Left lung (tissue), 10 donors: ENCODE results near the gene EDIL3. TPM values are rescaled to one million over a fixed set of nuclear protein-coding genes. Genes with fewer than 3 reads are reported as not detected.

Source experiments
- ATAC-seq: fragments of 200-7000 bp; cut with Tn5 transposase; one replicate; pipeline ENCODE4 v1.9.1; 2020; ENCODE audit warnings: moderate library complexity
- DNase-seq, 4 donors: peaks; one replicate each; pipeline ENCODE4 v3.0.0-alpha.2; 2013 to 2020
- H3K27ac ChIP-seq, 2 donors: fragments of 200-600 bp; sonication (generic) in 1 of 2; one replicate each; pipeline versions ENCODE4 v1.5.0 to v1.8.0; 2020 to 2021
- H3K27me3 ChIP-seq, 2 donors: fragments of 200-600 bp; sonication (generic) in 1 of 2; one replicate each; pipeline versions ENCODE4 v1.5.0 to v1.8.0; 2020 to 2021
- H3K36me3 ChIP-seq, 2 donors: fragments of 200-600 bp; sonication (generic) in 1 of 2; one replicate each; pipeline versions ENCODE4 v1.5.0 to v1.8.0; 2020 to 2021
- H3K4me1 ChIP-seq, 2 donors: fragments of 200-600 bp; one replicate each; pipeline ENCODE4 v1.8.0; 2021
- H3K4me3 ChIP-seq, 2 donors: fragments of 200-600 bp; sonication (generic) in 1 of 2; one replicate each; pipeline versions ENCODE4 v1.5.0 to v1.8.0; 2020 to 2021; ENCODE audit warnings: mild to moderate bottlenecking in 1 of 2
- H3K9me3 ChIP-seq, 2 donors: fragments of 200-600 bp; sonication (generic) in 1 of 2; one replicate each; pipeline versions ENCODE4 v1.5.0 to v1.8.0; 2020 to 2021
- intact Hi-C, 2 donors: fragments of 100-400 bp; cut with DNase I; formaldehyde crosslinking; loops; one replicate each; pipeline versions ENCODE4 v1.11.2 to v1.14.2; 2022
- polyA plus RNA-seq, 6 donors: library from polyadenylated mRNA; unstranded; fragments of 120-200 nt; gene quantifications; one replicate each; pipeline ENCODE4 v1.2.1, GENCODE V29; 2013; ENCODE audit not compliant: insufficient read length in 6 of 6
- total RNA-seq, 2 donors: library from RNA; stranded (reverse); fragmentation: NEBNext Ultra II Directional; extraction: Animal tissue kit (Norgen Biotek cat#: 25700); gene quantifications; one replicate each; pipeline ENCODE4 v1.2.1, GENCODE V29; 2021
- TF ChIP-seq, protein P1 (sequence below), 2 donors: fragments of 200-600 bp; sonication (generic) in 1 of 2; IDR thresholded peaks; one replicate each; pipeline versions ENCODE4 v1.5.0 to v1.8.0; 2021; ENCODE audit warnings: antibody characterized with exemption in 2 of 2
- donor health status: DM: no; HTN: yes; CAD: no.
- donor health status: DM: no; HTN: no; CAD: no.

EDIL3 gene
- total and polyA plus RNA-seq, 8 donors = 20.6 to 59.9 (median 42.3) TPM

DNA sequence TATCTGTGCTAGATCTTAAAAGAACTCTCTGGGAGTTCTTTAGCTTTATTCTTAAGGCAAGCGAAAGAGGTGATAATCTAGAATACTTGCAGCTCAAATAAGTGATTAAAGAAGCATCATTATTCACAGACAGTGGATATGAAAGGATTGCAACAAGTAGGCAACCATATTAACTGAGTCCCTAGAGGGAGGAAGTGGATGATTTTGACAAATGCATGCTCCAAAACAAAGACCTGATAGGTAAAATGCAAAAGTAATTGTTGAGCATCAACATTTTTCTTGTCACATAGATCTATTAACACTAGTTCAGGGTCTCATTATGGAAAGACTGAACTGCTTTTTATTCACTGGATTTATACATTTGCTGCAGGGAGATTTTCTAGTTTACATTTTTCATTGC is 109.1 kb downstream of the EDIL3 start:
- intact Hi-C loops = no loop called here

DNA sequence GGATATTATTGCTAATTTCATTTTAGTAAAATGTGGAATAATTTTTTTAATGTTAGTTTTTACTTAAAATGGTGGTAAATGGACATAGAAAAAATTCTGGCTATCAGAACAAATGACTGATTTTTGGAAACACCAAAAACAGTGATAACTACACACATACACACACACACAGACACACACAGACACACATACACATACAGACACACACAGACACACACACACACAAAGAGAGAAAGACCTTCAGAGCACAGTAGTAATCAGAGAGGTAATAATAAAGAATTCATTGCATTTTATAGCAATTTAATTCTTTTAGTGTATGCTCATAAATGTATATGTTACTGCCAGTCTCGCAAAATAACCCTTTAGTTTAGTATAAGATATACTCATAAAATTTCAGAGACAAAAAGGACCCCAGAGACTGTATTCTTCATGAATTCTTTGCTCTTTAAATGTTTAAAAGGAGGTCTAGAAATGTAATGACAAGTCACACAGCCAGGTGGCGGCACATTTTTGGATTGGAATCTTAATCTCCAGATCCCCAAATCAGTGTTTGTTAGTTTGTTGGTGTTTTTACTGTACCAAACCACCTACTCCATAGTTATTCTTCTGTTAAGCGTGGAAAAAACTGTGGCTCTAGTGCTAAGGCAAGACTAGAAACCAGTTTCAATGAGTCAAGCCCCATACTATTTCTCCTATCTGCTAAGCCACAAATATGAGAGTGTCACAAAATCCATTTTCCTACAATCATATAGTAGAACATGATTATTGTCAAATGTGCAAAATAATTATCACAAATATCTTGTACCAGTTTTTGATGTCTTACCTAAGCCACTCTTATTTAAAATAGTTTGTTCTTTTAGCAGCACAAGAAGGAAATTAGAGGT is 109.9 kb downstream of the EDIL3 start:
- ATAC-seq (peak; percentile 63), DNase-seq (peak in 2 of 4 donors; percentile 22 to 32)
- Histone ChIP-seq H3K27ac (no peak overlapping the region), H3K4me3 (no peak overlapping the region), H3K27me3 (no peaks in the 10 kb centered on the region), H3K4me1 (no peaks in the 10 kb centered on the region), H3K9me3 (no peaks in the 10 kb centered on the region), H3K36me3 (no peaks in the 10 kb centered on the region)
- TF ChIP-seq, protein P1, sequence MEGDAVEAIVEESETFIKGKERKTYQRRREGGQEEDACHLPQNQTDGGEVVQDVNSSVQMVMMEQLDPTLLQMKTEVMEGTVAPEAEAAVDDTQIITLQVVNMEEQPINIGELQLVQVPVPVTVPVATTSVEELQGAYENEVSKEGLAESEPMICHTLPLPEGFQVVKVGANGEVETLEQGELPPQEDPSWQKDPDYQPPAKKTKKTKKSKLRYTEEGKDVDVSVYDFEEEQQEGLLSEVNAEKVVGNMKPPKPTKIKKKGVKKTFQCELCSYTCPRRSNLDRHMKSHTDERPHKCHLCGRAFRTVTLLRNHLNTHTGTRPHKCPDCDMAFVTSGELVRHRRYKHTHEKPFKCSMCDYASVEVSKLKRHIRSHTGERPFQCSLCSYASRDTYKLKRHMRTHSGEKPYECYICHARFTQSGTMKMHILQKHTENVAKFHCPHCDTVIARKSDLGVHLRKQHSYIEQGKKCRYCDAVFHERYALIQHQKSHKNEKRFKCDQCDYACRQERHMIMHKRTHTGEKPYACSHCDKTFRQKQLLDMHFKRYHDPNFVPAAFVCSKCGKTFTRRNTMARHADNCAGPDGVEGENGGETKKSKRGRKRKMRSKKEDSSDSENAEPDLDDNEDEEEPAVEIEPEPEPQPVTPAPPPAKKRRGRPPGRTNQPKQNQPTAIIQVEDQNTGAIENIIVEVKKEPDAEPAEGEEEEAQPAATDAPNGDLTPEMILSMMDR (IDR thresholded peaks at IDR 0.05) = peak; percentile 13 to 36
- intact Hi-C loops = no loop called here

More for the DNA sequence above, 109.1 kb downstream of the EDIL3 start:
- no peaks in the 10 kb centered on the region for H3K9me3 ChIP-seq
- TF ChIP-seq, protein P1 (IDR thresholded peaks at IDR 0.05) = no peak
- H3K27me3 ChIP-seq = no peaks in the 10 kb centered on the region
- no peaks in the 10 kb centered on the region for H3K4me1 ChIP-seq
- H3K4me3 ChIP-seq = no peak overlapping the region
- DNase-seq (no peak), ATAC-seq (no peak)
- H3K27ac ChIP-seq = no peak overlapping the region
- no peaks in the 10 kb centered on the region for H3K36me3 ChIP-seq

GRCh38 chr5:84273517-84273883 is 111.2 kb downstream of the EDIL3 start:
- Histone ChIP-seq H3K4me3 (no peak overlapping the region), H3K36me3 (no peaks in the 10 kb centered on the region), H3K4me1 (no peaks in the 10 kb centered on the region), H3K27ac (no peak overlapping the region), H3K9me3 (no peaks in the 10 kb centered on the region), H3K27me3 (no peaks in the 10 kb centered on the region)
- TF ChIP-seq, protein P1 (IDR thresholded peaks at IDR 0.05) = no peak
- DNase-seq = no peak
- intact Hi-C loops = no loop called here
- ATAC-seq = no peak

- no peaks in the 10 kb centered on the region for H3K4me1 ChIP-seq
- DNase-seq (no peak), ATAC-seq (no peak)
- no peak overlapping the region for H3K27ac ChIP-seq
- no peaks in the 10 kb centered on the region for H3K36me3 ChIP-seq
- TF ChIP-seq, protein P1 (IDR thresholded peaks at IDR 0.05) = no peak
- no peaks in the 10 kb centered on the region for H3K27me3 ChIP-seq
- intact Hi-C loops = no loop called here
- no peak overlapping the region for H3K4me3 ChIP-seq
- no peaks in the 10 kb centered on the region for H3K9me3 ChIP-seq
Measured at GRCh38 chr5:84272771-84273516, 111.7 kb downstream of the EDIL3 start.
